Small intestine (tissue), 7 donors: ENCODE results near the gene AKR1B15. TPM values are rescaled to one million over a fixed set of nuclear protein-coding genes. Genes with fewer than 3 reads are reported as not detected.
A peak's percentile ranks its signal among the peaks of the same experiment; 100 is the strongest.
"Not testable (repeated sequence)": the region's sequence is repeated elsewhere in the genome, so short reads cannot be mapped to it uniquely, and the experiment has no call there.

Source experiments
- DNase-seq, 2 donors: peaks; one replicate each; pipeline versions ENCODE4 v3.0.0 to v3.0.0-alpha.2; 2013
- FAIRE-seq: peaks from 2 replicates; lab custom pipeline; 2012; peaks lifted over from hg19 to GRCh38; lab: Jason Lieb, UNC
- H3K27ac ChIP-seq, 3 donors: one replicate each; pipeline ENCODE4 v1.5.1; 2013; ENCODE audit warnings: low read length in 2 of 3, mild to moderate bottlenecking in 2 of 3, control low read depth in 1 of 3, inconsistent platforms in 1 of 3, low read depth in 1 of 3, moderate library complexity in 1 of 3
- H3K27me3 ChIP-seq, 3 donors: one replicate each; pipeline ENCODE4 v1.6.1; 2013; ENCODE audit warnings: low read length in 3 of 3, inconsistent platforms in 1 of 3; ENCODE audit not compliant: control insufficient read depth in 3 of 3, insufficient read depth in 3 of 3
- H3K36me3 ChIP-seq, 3 donors: one replicate each; pipeline ENCODE4 v1.6.1; 2013; ENCODE audit warnings: low read length in 3 of 3, inconsistent platforms in 1 of 3, low read depth in 1 of 3, mild to moderate bottlenecking in 1 of 3, moderate library complexity in 1 of 3; ENCODE audit not compliant: control insufficient read depth in 3 of 3, insufficient read depth in 2 of 3
- H3K4me1 ChIP-seq, 3 donors: one replicate each; pipeline ENCODE4 v1.6.1; 2013; ENCODE audit warnings: low read length in 2 of 3, inconsistent platforms in 1 of 3, low read depth in 1 of 3, mild to moderate bottlenecking in 1 of 3, moderate library complexity in 1 of 3; ENCODE audit not compliant: control insufficient read depth in 3 of 3, insufficient read depth in 2 of 3
- H3K4me3 ChIP-seq, 3 donors: one replicate each; pipeline ENCODE4 v1.5.1; 2013; ENCODE audit warnings: low read length in 3 of 3, control low read depth in 1 of 3, inconsistent platforms in 1 of 3, low read depth in 1 of 3, mild to moderate bottlenecking in 1 of 3, moderate library complexity in 1 of 3
- H3K9me3 ChIP-seq, 2 donors: one replicate each; pipeline ENCODE4 v1.6.1; 2013; ENCODE audit warnings: low read depth in 1 of 2, low read length in 1 of 2; ENCODE audit not compliant: control insufficient read depth in 2 of 2, insufficient read depth in 1 of 2
- WGBS, 3 donors: extraction: QIAGEN DNeasy Blood & Tissue Kit; methylation state at CpG; one replicate each; pipeline ENCODE4 v1.1.7; 2013; 5-methylcytosine and 5-hydroxymethylcytosine counted together
- polyA plus RNA-seq, 4 donors: library from polyadenylated mRNA; stranded (reverse) in 3 of 4; unstranded in 1 of 4; fragments of 200-250 nt in 3 of 4; fragments of 120-200 nt in 1 of 4; gene quantifications; one replicate each; pipeline versions ENCODE4 v1.2.1 to v1.2.3, GENCODE V29; 2013
- donor health status: healthy with polysubstance abuse.
- donor health status: control.
- donor health status: control.
- donor health status: Bipolar disorder and iron deficiency.
- donor health status: healthy.

AKR1B15 gene
- polyA plus RNA-seq, 4 donors, result 0.49 TPM; not detected in 3

- Histone ChIP-seq H3K27ac (no peak overlapping the region), H3K27me3 (peaks cover 0 to 3% (median 0%) of the 10 kb centered on the region in 3 donors), H3K36me3 (no peaks in the 10 kb centered on the region), H3K9me3 (no peaks in the 10 kb centered on the region), H3K4me3 (no peak overlapping the region), H3K4me1 (no peaks in the 10 kb centered on the region)
- 86 to 97% (median 94%) methylated on average over 1 of the region's 1 CpG for WGBS, 3 donors
- DNase-seq (no peak), FAIRE-seq (no peak)
Observed at GRCh38 chr7:134512271-134512670, 36.6 kb upstream of the AKR1B15 start.

GRCh38 chr7:134513169-134513752, 35.6 kb upstream of the AKR1B15 start:
- DNase-seq (peak; percentile 46 to 50), FAIRE-seq (no peak)
- no peaks in the 10 kb centered on the region for H3K36me3 ChIP-seq
- H3K4me1 ChIP-seq, result no peaks in the 10 kb centered on the region
- peaks cover 0 to 3% (median 0%) of the 10 kb centered on the region in 3 donors for H3K27me3 ChIP-seq
- no peak overlapping the region for H3K4me3 ChIP-seq
- H3K9me3 ChIP-seq, result no peaks in the 10 kb centered on the region
- 41 to 52% (median 42%) methylated on average over 9 of the region's 9 CpGs for WGBS, 3 donors
- no peak overlapping the region for H3K27ac ChIP-seq

DNA sequence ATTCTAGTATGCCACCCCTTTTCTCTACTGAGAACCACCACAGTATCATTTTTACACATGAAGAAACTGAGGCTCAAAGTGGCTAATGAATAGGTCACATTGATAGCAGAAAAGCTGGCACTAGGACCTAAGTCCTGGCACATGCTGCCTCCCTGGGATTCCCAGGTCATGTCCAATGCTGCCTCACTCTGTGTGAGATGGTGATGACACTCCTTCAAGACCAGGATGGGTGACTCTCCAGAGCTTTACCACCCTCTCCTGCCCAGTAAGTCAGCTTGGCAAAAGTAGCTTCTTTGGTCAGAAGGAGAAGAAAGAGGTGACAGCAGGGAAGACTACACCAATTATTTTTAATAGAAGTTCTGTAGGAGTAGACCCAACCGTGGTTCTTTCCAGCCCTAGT, 34.8 kb upstream of the AKR1B15 start:
- DNase-seq, result no peak
- no peak overlapping the region for H3K27ac ChIP-seq
- H3K9me3 ChIP-seq, result no peaks in the 10 kb centered on the region
- no peaks in the 10 kb centered on the region for H3K27me3 ChIP-seq
- H3K36me3 ChIP-seq, result no peaks in the 10 kb centered on the region
- no peaks in the 10 kb centered on the region for H3K4me1 ChIP-seq
- WGBS, 3 donors, result 19 to 33% (median 21%) methylated on average over 1 of the region's 1 CpG
- H3K4me3 ChIP-seq, result no peak overlapping the region
- no peak for FAIRE-seq

- 0 to 3% (median 0%) methylated on average over 4 of the region's 4 CpGs for WGBS, 3 donors
- H3K36me3 ChIP-seq, result no peaks in the 10 kb centered on the region
- H3K4me3 ChIP-seq, result no peak overlapping the region
- H3K27me3 ChIP-seq, result no peaks in the 10 kb centered on the region
- FAIRE-seq (no peak), DNase-seq (peak; percentile 70 to 76)
- H3K9me3 ChIP-seq, result no peaks in the 10 kb centered on the region
- H3K27ac ChIP-seq, result no peak overlapping the region
- no peaks in the 10 kb centered on the region for H3K4me1 ChIP-seq
Observed at GRCh38 chr7:134514663-134515062, 34.2 kb upstream of the AKR1B15 start.

- Histone ChIP-seq H3K27ac (no peak overlapping the region), H3K4me1 (no peaks in the 10 kb centered on the region), H3K36me3 (no peaks in the 10 kb centered on the region), H3K27me3 (no peaks in the 10 kb centered on the region), H3K4me3 (no peak overlapping the region), H3K9me3 (no peaks in the 10 kb centered on the region)
- FAIRE-seq (no peak), DNase-seq (no peak)
- 62 to 69% (median 65%) methylated on average over 6 of the region's 6 CpGs for WGBS, 3 donors
Observed at GRCh38 chr7:134515569-134516468, 33.1 kb upstream of the AKR1B15 start.

GRCh38 chr7:134520130-134520529, 28.8 kb upstream of the AKR1B15 start:
- H3K27ac ChIP-seq, result no peak overlapping the region
- no peaks in the 10 kb centered on the region for H3K27me3 ChIP-seq
- FAIRE-seq, result no peak
- no peaks in the 10 kb centered on the region for H3K4me1 ChIP-seq
- no peak overlapping the region for H3K4me3 ChIP-seq
- DNase-seq, result peak in 1 of 2 donors; percentile 9
- WGBS, 3 donors, result 24 to 65% (median 38%) methylated on average over 4 of the region's 4 CpGs
- no peaks in the 10 kb centered on the region for H3K9me3 ChIP-seq
- no peaks in the 10 kb centered on the region for H3K36me3 ChIP-seq

DNA sequence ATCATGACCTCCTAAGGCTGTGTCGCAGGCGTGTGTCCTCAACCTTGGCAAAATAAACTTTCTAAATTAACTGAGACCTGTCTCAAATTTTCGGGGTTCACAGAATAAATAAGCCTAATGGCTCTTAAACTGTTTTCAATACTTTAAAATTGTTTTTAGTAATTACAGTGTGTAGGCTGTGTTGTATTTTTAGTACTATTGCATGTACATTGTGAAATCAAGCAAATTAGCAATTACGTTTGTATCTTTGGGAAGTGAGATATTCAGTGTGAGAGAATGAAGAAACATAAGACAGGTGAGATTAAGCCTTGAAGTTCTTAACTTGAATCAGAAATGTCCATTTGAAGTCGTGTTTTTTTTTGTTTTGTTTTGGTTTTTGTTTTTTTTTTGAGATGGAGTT, 26.3 kb upstream of the AKR1B15 start:
- 71 to 78% (median 76%) methylated on average over 5 of the region's 5 CpGs for WGBS, 3 donors
- DNase-seq (no peak), FAIRE-seq (no peak)
- Histone ChIP-seq H3K27me3 (no peaks in the 10 kb centered on the region), H3K27ac (no peak overlapping the region), H3K4me1 (peaks cover 0 to 5% (median 0%) of the 10 kb centered on the region in 3 donors), H3K9me3 (no peaks in the 10 kb centered on the region), H3K4me3 (no peak overlapping the region), H3K36me3 (no peaks in the 10 kb centered on the region)

DNA sequence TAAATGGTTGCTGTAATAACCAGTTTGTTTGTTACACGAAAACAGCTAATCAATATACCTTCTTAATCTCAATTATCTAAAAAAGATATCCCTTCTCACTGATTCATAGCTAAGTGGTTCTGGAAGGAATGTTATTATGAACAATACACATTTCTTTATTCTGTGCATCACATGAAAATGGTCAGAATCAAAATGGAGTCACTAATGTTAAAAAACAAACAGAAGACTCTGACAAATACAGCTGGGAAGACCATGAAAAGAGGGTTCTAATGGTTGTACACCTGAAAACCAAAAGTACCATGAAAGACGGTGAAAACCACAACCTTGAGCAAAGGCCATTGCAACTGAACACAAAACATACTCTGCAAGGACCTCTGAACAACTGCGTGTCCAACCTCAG, 23.5 kb upstream of the AKR1B15 start:
- H3K27me3 ChIP-seq, H3K36me3 ChIP-seq, H3K9me3 ChIP-seq, FAIRE-seq, DNase-seq, H3K4me1 ChIP-seq, H3K27ac ChIP-seq, H3K4me3 ChIP-seq: not testable (repeated sequence)
- WGBS, 3 donors, result 16 to 59% (median 42%) methylated on average over 3 of the region's 3 CpGs
